Urinary bladder (tissue), 4 donors: Measurements from ENCODE around the gene AGK. TPM values are rescaled to one million over a fixed set of nuclear protein-coding genes. Genes with fewer than 3 reads are reported as not detected.
"Not testable (repeated sequence)": the region's sequence is repeated elsewhere in the genome, so short reads cannot be mapped to it uniquely, and the experiment has no call there.

Source experiments
- DNase-seq: peaks from one replicate; pipeline ENCODE4 v3.0.0-alpha.2; 2015; ENCODE audit errors: extremely low spot score
- H3K27ac ChIP-seq: one replicate; pipeline ENCODE4 v1.5.1; 2013; ENCODE audit warnings: low read depth, mild to moderate bottlenecking, moderate library complexity
- H3K36me3 ChIP-seq: one replicate; pipeline ENCODE4 v1.6.1; 2013; ENCODE audit warnings: mild to moderate bottlenecking, moderate library complexity; ENCODE audit not compliant: insufficient read depth
- H3K4me1 ChIP-seq: one replicate; pipeline ENCODE4 v1.6.1; 2013; ENCODE audit warnings: mild to moderate bottlenecking, moderate library complexity; ENCODE audit not compliant: insufficient read depth
- H3K4me3 ChIP-seq: one replicate; pipeline ENCODE4 v1.5.1; 2013; ENCODE audit warnings: low read depth, low read length
- WGBS: extraction: QIAGEN DNeasy Blood & Tissue Kit; methylation state at CpG from one replicate; pipeline ENCODE4 v1.1.7; 2013; 5-methylcytosine and 5-hydroxymethylcytosine counted together
- polyA plus RNA-seq: library from polyadenylated mRNA; stranded (reverse); fragments of 200-250 nt; gene quantifications from one replicate; pipeline ENCODE4 v1.2.3, GENCODE V29; 2013
- total RNA-seq: library from RNA; depleted of rRNA; stranded (reverse); fragments of >200 nt; gene quantifications from one replicate; pipeline ENCODE4 v1.2.3, GENCODE V29; 2014
- donor health status: healthy with polysubstance abuse.
- donor health status: healthy.

Gene AGK
- total and polyA plus RNA-seq, 2 donors: 16.2 to 51.0 TPM

DNA sequence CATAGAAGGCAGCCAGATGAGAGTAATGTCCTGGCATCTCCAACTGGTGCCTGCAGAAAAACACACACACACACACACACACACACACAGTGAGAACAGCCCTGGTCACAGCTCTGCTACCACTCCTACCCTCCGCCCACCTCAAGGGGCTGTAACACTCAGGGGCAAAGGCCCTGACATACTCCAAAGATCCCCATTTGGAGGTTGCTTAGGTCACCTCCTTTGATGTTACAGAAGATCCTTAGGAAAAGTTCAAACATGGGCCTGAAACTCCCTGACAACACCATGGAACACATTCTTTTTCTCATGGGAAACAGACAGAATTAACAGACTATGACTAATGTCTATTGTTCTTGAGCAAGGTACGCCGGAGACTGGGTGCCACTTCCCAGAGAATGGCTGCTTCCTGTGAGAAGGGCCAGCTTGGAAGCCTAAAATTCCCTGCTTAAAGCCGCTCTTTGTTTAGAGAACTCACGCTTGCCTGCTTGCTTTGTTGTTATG is 123.0 kb downstream of the AGK start:
- no peak for DNase-seq
- H3K4me1 ChIP-seq: no peaks in the 10 kb centered on the region
- no peak overlapping the region for H3K4me3 ChIP-seq
- no peak overlapping the region for H3K27ac ChIP-seq
- WGBS: 87% methylated on average over 5 of the region's 5 CpGs
- no peaks in the 10 kb centered on the region for H3K36me3 ChIP-seq

DNA sequence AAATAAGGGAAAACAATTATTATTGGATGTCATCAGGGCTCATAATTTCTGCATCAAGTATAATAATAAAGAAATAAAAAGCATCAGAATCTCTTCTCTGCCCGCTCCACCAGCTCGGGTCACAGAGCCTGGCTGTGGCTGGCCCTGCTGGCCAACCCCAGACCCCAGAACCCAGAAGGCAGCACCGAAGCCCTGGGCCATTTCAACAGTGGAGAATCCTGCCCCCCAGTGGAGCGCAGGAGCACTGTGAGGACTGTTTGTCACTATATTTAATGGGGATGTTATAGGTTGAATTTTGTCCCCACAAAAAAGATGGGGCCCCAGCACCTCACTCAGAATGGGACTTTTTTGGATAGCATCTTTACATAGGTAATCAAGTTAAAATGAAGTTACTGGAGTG is 123.5 kb downstream of the AGK start:
- Histone ChIP-seq H3K4me3 (no peak overlapping the region), H3K27ac (no peak overlapping the region)

DNA sequence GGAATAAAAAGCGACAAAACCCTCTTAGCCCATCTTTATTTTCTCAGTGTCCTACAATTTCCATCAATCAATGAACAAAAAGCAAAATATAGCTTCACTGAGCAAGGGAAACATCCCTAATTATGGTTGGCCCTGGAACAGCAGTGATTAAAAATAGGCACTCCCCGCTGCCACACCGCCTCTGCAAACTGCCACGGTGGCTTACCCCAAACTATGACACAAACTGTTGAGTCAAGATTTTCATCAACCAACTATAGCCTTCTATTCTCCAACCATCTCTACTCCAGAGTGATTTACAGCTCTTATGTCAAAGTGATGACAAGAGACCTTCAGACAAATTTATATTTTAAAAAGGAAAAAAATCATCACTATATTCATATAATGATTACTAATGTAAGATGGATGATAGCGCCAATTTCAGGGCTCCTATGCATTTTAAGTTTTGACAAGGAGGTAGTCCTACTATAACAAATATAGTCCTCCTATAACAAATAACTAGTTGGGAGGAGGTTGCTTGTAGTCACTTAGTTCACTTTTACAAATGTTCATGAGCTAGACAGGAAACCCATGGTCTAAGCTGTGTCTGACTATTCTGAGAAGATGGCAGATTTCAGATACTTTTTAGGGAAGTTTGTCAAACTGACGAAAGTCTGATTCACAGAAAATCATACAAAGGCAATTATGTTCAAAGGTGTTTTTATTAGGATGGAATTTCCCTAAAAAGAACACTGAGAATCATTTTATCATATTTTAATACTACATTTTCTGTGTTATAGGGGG is 124.4 kb downstream of the AGK start:
- WGBS: 92% methylated on average over 6 of the region's 6 CpGs
- H3K27ac ChIP-seq: no peak overlapping the region
- no peaks in the 10 kb centered on the region for H3K36me3 ChIP-seq
- no peak overlapping the region for H3K4me3 ChIP-seq
- no peaks in the 10 kb centered on the region for H3K4me1 ChIP-seq
- DNase-seq: no peak

More for the DNA sequence above, 123.5 kb downstream of the AGK start:
- Histone ChIP-seq H3K36me3 (no peaks in the 10 kb centered on the region), H3K4me1 (no peaks in the 10 kb centered on the region)
- no peak for DNase-seq
- 63% methylated on average over 4 of the region's 4 CpGs for WGBS

DNA sequence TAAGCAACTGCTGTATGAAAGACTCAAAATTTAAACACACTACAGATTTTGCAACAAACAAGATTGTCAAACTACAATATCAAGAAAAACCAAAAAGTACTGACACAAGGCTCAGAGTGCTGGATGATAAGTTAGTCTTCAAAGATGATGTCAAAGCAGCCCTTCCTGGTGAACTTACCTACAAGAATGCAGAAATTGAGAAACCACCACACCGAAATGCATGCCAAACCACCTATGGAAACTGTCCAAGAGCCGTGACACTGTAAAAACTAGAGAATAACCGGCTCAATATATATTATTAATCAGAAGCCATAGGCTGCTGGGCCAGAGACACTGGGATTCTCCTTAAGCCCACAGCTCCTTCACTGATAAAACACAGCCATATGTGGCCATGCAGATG is 125.4 kb downstream of the AGK start:
- no peak for DNase-seq
- WGBS: 86% methylated on average over 3 of the region's 3 CpGs
- Histone ChIP-seq H3K27ac (no peak overlapping the region), H3K4me1 (no peaks in the 10 kb centered on the region), H3K4me3 (no peak overlapping the region), H3K36me3 (no peaks in the 10 kb centered on the region)

DNA sequence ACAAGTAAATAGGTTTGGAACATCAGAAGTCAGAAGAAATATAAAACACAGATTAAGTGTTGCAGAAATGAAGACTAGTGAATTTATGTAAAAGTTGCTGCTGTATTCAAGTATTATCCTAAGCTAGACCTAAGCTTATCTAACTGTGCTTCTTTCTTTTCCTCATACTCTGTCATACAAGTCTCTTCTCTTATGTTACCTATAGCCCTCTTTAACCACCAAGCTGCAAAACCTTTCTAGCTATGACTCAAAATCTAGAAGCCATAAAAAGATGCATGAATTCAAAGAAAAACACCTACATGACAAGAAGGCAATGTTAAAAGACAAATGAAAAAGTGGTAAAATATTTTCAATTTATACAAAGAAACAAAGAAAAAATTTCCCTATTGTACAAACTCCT is 127.8 kb downstream of the AGK start:
- no peak overlapping the region for H3K4me3 ChIP-seq
- H3K27ac ChIP-seq: no peak overlapping the region
- H3K4me1 ChIP-seq: no peaks in the 10 kb centered on the region
- H3K36me3 ChIP-seq: no peaks in the 10 kb centered on the region
- DNase-seq: no peak

DNA sequence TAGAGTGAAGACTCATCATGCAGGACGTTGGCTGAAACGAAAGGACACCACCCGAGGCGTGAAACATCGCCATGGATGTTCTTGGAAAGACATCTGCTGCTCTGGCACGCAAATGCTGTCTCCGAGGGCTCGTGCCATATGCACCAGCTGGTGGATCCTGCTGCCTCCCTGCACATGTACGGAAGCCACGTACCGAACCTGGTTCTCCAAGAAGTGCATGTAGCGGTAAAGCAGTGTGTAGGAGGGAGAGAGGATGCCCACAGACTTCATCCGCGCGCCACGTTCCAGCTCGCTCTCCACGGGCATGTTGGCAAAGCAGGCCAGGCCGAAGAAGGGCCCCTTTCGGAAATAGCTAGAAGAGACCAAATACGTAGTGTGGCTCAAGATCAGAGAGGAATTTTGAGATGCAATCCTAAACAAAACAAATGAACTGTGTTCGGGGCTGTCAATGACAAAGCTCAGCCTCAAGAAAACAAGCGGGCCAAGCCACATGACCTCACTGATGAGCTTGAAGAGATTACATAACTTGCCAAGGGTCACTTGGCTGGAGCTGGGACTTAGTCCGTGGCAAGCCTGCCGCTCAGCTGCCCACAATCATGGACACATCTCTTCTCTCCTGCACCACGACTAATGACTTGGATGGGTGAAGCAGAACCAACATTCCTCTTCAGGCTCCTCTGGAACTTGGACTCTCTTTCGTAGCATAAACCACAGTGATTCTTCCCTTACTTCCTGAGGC is 134.2 kb downstream of the AGK start:
- Histone ChIP-seq H3K4me3 (no peak overlapping the region), H3K4me1 (no peaks in the 10 kb centered on the region), H3K27ac (no peak overlapping the region), H3K36me3 (no peaks in the 10 kb centered on the region)
- no peak for DNase-seq
- WGBS: 90% methylated on average over 27 of the region's 27 CpGs

DNA sequence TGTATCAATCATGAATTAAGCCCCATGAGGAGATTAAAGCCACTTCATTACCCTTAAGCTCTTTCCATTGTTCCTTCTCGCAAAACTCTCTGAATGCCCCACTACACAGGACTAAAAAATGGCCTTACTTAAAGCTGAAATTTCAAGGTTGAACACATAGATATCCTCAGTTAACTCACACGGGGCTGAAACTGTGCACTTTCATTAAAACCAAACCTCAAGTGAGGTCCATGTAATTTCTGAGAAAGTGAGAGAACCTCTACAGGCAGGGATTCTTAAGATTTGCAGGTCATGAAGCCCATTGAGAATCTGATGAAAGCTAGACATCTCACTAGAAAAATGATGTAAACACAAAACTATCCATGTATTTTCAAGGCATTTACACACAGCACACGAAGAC is 134.9 kb downstream of the AGK start:
- H3K27ac ChIP-seq: no peak overlapping the region
- H3K4me3 ChIP-seq: no peak overlapping the region
- H3K4me1 ChIP-seq: no peaks in the 10 kb centered on the region
- DNase-seq: no peak
- H3K36me3 ChIP-seq: no peaks in the 10 kb centered on the region
- WGBS: 94% methylated on average over 3 of the region's 3 CpGs

DNA sequence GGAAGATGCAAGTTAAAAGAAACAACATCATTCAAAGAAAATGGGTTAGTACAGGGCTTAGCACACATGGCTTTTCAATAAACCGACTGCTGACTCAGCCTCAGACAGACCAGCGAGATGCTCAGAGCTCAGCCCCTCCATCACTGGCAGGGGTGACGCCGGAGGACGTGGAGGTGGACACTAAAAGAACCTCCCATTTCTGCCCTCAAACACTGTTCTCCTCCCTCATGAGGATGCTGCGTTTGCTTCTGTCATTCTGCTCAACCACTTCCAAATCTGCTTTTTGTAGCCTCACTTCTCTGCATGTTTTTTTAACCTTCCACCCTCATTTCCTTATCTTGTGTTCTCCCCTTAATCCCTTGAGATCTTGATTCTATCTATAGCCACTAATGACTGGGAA is 135.5 kb downstream of the AGK start:
- no peak overlapping the region for H3K27ac ChIP-seq
- no peaks in the 10 kb centered on the region for H3K4me1 ChIP-seq
- H3K4me3 ChIP-seq: no peak overlapping the region
- 60% methylated on average over 6 of the region's 6 CpGs for WGBS
- no peaks in the 10 kb centered on the region for H3K36me3 ChIP-seq
- DNase-seq: no peak

DNA sequence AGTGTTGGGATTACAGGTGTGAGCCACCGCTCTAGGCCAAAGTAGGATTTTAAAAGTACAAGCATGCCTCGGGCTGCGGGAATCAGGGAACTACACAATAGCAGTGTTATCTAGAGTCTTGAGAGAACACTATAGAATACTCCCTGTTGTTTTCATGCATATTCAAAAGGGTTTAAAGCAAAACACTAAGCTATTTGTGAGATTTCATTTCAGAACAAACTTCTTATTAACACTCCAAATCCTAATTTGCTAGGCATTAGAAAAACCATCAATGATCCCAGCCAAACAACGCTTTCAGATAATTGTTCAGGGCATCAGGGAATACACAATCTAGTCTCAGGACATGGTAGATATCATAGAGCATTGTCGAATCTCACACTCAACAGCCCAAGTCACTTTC is 136.8 kb downstream of the AGK start:
- H3K36me3 ChIP-seq: no peaks in the 10 kb centered on the region
- H3K27ac ChIP-seq: no peak overlapping the region
- H3K4me1 ChIP-seq: no peaks in the 10 kb centered on the region
- no peak for DNase-seq
- 95% methylated on average over 5 of the region's 5 CpGs for WGBS
- no peak overlapping the region for H3K4me3 ChIP-seq

DNA sequence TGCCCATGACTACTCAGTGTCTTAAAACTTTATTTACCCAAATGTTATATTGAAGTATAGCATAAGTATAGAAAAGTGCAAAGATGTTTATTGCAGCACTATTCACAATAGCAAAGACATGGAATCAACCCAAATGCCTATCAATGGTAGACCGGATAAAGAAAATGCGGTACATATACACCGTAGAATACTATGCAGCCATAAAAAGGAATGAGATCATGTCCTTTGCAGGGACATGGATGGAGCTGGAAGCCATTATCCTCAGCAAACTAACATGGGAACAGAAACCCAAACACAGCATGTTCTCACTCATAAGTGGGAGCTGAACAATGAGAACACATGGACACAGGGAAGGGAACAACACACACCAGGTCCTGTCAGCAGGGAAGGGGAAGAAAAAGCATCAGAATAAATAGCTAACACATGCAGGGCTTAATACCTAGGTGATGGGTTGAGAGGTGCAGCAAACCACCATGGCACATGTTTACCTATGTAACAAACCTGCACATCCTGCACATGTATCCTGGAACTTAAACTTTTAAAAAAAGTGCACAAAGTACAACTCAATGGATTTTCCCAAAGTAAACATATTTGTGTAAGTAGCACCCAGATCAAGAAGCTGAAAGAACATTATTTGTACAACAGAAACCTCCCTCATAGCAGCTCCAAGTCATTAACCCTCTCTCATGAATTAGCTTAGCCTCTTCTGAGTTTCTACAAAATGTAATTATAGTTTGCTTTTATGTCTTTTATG is 138.0 kb downstream of the AGK start:
- WGBS: 98% methylated on average over 3 of the region's 3 CpGs
- H3K36me3 ChIP-seq, H3K27ac ChIP-seq, DNase-seq, H3K4me1 ChIP-seq, H3K4me3 ChIP-seq: not testable (repeated sequence)

DNA sequence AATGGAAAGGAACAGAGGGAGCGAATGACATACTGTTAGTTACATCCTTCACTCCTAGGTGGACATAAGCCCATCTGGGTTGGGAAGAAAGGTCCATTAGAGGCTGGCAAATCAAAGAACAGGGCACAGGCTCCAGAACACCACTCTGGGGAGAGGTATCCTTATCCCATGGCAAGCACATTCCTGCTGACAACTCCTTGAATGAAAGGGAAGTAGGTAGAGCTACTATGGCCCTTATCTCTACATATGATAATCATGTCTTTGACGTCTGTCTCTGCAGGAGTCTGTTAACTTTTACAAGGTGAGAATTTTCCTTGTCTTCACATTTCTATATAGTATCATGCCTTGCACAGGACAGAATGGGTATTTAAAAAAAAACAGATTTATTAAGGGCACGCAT is 140.3 kb downstream of the AGK start:
- WGBS: 78% methylated on average over 3 of the region's 3 CpGs
- no peaks in the 10 kb centered on the region for H3K36me3 ChIP-seq

DNA sequence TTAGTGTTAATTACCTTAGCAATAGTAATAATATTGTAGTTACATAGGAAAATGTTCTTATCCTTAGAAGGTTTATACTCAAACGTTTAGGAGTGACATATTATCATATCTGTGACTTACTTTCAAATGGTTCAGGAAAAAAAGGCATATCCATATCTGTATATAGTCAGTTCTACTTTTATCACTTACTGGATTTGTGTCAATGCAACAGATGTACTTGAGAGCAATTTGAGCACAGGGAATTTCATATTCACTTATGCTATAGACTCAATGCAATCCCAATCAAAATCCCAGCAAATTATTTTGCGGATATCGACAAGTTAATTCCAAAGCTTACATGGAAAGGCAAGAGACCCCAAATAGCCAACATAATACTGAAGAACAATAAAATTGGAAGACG is 140.8 kb downstream of the AGK start:
- H3K4me1 ChIP-seq: no peaks in the 10 kb centered on the region
- no peak overlapping the region for H3K27ac ChIP-seq
- WGBS: 86% methylated on average over 4 of the region's 4 CpGs
- H3K36me3 ChIP-seq: no peaks in the 10 kb centered on the region
- no peak for DNase-seq
- no peak overlapping the region for H3K4me3 ChIP-seq

More for the DNA sequence above, 140.3 kb downstream of the AGK start:
- Histone ChIP-seq H3K4me1 (no peaks in the 10 kb centered on the region), H3K4me3 (no peak overlapping the region), H3K27ac (no peak overlapping the region)
- no peak for DNase-seq

DNA sequence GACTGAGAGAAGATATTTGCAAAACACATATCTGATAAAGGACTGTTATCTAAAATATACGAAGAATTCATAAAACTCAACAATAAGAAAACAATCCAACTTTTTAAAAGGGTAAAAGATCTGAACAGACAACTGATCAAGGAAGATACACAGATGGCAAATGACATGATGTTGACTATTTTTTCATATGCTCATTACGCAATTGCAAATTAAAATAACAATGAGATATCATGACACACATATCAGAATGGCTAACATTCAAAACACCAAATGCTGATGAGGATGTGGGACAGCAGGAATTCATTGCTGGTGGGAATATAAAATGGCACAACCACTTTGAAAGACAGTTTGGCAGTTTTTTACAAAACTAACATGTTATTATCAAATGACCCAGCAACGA is 141.9 kb downstream of the AGK start:
- 85% methylated on average over 3 of the region's 3 CpGs for WGBS
- Histone ChIP-seq H3K27ac (no peak overlapping the region), H3K4me1 (no peaks in the 10 kb centered on the region), H3K36me3 (no peaks in the 10 kb centered on the region), H3K4me3 (no peak overlapping the region)
- DNase-seq: no peak
